HepG2 (cell line): ENCODE data around the gene HMX1. TPM values are rescaled to one million over a fixed set of nuclear protein-coding genes. Genes with fewer than 3 reads are reported as not detected.

Experiments used
- HDAC6 ChIP-seq: fragments of 200-600 bp; sonication (generic); IDR thresholded peaks from 2 replicates; pipeline ENCODE4 v1.7.0; 2017; ENCODE audit warnings: mild to moderate bottlenecking, antibody characterized with exemption, low read length, low read depth
- KLF6 ChIP-seq: IDR thresholded peaks from 2 replicates; pipeline ENCODE4 v1.8.0; 2016; ENCODE audit warnings: missing biosample characterization, missing genetic modification reagents
- MAFF ChIP-seq: IDR thresholded peaks from 2 replicates; pipeline ENCODE4 v1.6.1; 2011; ENCODE audit warnings: low read depth, low read length, improper control_type of control experiment
- MAX ChIP-seq: IDR thresholded peaks from 2 replicates; pipeline ENCODE4 v1.6.1; 2012; ENCODE audit warnings: inconsistent platforms
- SNAPC4 ChIP-seq: sonication (generic); formaldehyde crosslinking; IDR thresholded peaks from 2 replicates; pipeline ENCODE4 v1.4.0; 2020; ENCODE audit warnings: mild to moderate bottlenecking, missing genetic modification reagents
- ZC3H13 ChIP-seq: sonication (generic); formaldehyde crosslinking; IDR thresholded peaks from 2 replicates; pipeline ENCODE4 v1.8.1; 2023; ENCODE audit warnings: mild to moderate bottlenecking, missing genetic modification reagents, moderate library complexity
- ZNF121 ChIP-seq: sonication (generic); formaldehyde crosslinking; IDR thresholded peaks from 2 replicates; pipeline ENCODE4 v1.5.0; 2020; ENCODE audit warnings: mild to moderate bottlenecking, missing genetic modification reagents
- polyA plus RNA-seq, 8 experiments: library from polyadenylated mRNA; depleted of rRNA in 3 of 8; stranded (reverse) in 7 of 8; unstranded in 1 of 8; fragments of >200 nt; fragmentation: Illumina TruSeq in 4 of 8; extraction: Trizol in 4 of 8; gene quantifications; 2 replicates each; pipeline versions ENCODE4 v1.2.1 to v1.2.3, GENCODE V29; 2011 to 2016; ENCODE audit warnings: low read depth in 4 of 8, missing spikeins in 1 of 8, mixed read lengths in 1 of 8; ENCODE audit not compliant: insufficient read depth in 1 of 8
- total RNA-seq, 5 experiments: library from RNA; depleted of rRNA; stranded (reverse); fragments of >200 nt; fragmentation: Illumina TruSeq; extraction: Trizol; gene quantifications; 2 replicates each; pipeline ENCODE4 v1.2.3, GENCODE V29; 2016; ENCODE audit warnings: low read depth in 1 of 5
- TF ChIP-seq, protein P1 (sequence below): sonication (generic); formaldehyde crosslinking; IDR thresholded peaks from 2 replicates; pipeline ENCODE4 v1.4.0; 2020; ENCODE audit warnings: missing genetic modification reagents
- TF ChIP-seq, protein P2 (sequence below): IDR thresholded peaks from 2 replicates; pipeline ENCODE4 v1.6.1; 2018; ENCODE audit warnings: missing genetic modification reagents, mild to moderate bottlenecking, missing compliant biosample characterization

Gene HMX1
- total and polyA plus RNA-seq, 2 of the 13 experiments (the other 11 are each of a cell fraction or from before 2014, with no cell fraction given): not detected

GRCh38 chr4:8912089-8912455 lies 40.4 kb upstream of the HMX1 start (continued):
- TF ChIP-seq SNAPC4 (no peak), MAFF (no peak), KLF6 (CRISPR knock-in tag) (no peak), HDAC6 (no peak), ZNF121 (CRISPR knock-in tag) (no peak), ZC3H13 (CRISPR knock-in tag) (no peak), MAX (no peak)
- TF ChIP-seq, protein P1, sequence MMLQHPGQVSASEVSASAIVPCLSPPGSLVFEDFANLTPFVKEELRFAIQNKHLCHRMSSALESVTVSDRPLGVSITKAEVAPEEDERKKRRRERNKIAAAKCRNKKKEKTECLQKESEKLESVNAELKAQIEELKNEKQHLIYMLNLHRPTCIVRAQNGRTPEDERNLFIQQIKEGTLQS: no peak
- TF ChIP-seq, protein P2, sequence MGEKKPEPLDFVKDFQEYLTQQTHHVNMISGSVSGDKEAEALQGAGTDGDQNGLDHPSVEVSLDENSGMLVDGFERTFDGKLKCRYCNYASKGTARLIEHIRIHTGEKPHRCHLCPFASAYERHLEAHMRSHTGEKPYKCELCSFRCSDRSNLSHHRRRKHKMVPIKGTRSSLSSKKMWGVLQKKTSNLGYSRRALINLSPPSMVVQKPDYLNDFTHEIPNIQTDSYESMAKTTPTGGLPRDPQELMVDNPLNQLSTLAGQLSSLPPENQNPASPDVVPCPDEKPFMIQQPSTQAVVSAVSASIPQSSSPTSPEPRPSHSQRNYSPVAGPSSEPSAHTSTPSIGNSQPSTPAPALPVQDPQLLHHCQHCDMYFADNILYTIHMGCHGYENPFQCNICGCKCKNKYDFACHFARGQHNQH (CRISPR knock-in tag): no peak
